Kidney epithelial cell (primary cell): Measurements from ENCODE around the gene ZBTB16. TPM values are rescaled to one million over a fixed set of nuclear protein-coding genes. Genes with fewer than 3 reads are reported as not detected.

ENCODE experiments used
- DNase-seq: peaks from one replicate; pipeline ENCODE4 v3.0.0-alpha.2; 2010; ENCODE audit warnings: low read depth
- H3K27me3 ChIP-seq: 2 replicates; pipeline ENCODE4 v1.6.0; 2011; ENCODE audit warnings: low read length; ENCODE audit not compliant: control insufficient read depth, insufficient read depth
- H3K36me3 ChIP-seq: 2 replicates; pipeline ENCODE4 v1.5.1; 2011; ENCODE audit warnings: low read length; ENCODE audit not compliant: control insufficient read depth, insufficient read depth
- H3K4me3 ChIP-seq: 2 replicates; pipeline ENCODE4 v1.5.1; 2011; ENCODE audit warnings: low read depth, mild to moderate bottlenecking, control low read depth, low read length
- CTCF ChIP-seq: IDR thresholded peaks from 2 replicates; pipeline ENCODE4 v1.5.1; 2011; ENCODE audit warnings: mild to moderate bottlenecking, moderate library complexity, low read length, control low read depth, inconsistent platforms; ENCODE audit not compliant: insufficient read depth, poor library complexity, severe bottlenecking
- total RNA-seq: library from RNA; depleted of rRNA; stranded (reverse); fragments of >200 nt; gene quantifications from 2 replicates; pipeline ENCODE4 v1.2.3, GENCODE V29; 2015

Gene ZBTB16
- total RNA-seq, 1 donor from 2014 or later: 0.08 TPM

GRCh38 chr11:114080769-114081168 is 21.3 kb downstream of the ZBTB16 start:
- H3K36me3 ChIP-seq: no peaks in the 10 kb centered on the region
- TF ChIP-seq CTCF: no peak
- no peak for DNase-seq
- H3K27me3 ChIP-seq: peaks cover 10% of the 10 kb centered on the region
- H3K4me3 ChIP-seq: no peak overlapping the region

DNA sequence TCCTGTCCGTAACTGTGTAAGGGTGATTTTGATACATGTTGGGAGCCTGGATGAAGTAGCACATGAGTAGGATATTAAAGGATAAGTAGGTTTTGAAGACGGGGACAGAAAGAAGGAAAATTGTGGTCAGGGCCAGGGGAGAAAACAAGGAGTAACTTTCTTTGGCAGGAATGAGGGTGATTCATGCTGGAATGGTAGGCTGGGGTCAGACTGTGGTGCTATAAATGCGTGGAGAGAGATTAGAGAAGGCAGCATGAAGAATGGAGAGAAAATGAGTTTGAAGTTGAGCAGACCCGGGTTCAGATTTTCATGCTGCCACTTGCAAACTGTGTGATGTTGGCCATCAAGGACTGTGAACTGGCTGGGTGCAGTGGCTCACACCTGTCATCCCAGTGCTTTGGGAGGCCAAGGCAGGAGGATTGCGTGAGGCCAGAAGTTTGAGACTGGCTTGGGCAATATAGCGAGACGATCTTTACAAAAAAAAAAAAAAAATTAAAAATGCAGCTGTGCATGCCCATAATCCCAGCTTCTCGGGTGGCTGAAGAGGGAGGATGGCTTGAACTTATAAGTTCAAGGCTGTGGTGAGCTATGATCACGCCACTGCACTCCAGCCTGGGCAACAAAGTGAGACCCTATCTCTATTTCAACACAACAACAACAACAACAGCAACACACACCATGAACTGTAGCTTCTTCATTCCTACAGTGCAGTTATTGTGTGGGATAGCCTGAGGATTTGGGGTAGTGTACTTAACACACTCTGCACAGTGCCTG is 22.3 kb downstream of the ZBTB16 start:
- Histone ChIP-seq H3K4me3 (no peak overlapping the region), H3K36me3 (no peaks in the 10 kb centered on the region), H3K27me3 (peaks cover 15% of the 10 kb centered on the region)
- no peak for DNase-seq
- TF ChIP-seq CTCF: no peak

- H3K27me3 ChIP-seq: peaks cover 13% of the 10 kb centered on the region
- H3K36me3 ChIP-seq: no peaks in the 10 kb centered on the region
- no peak for DNase-seq
- no peak for TF ChIP-seq CTCF
- no peak overlapping the region for H3K4me3 ChIP-seq
Measured at GRCh38 chr11:114082415-114082748, 22.9 kb downstream of the ZBTB16 start.

GRCh38 chr11:114082767-114083181 is 23.3 kb downstream of the ZBTB16 start:
- Histone ChIP-seq H3K4me3 (no peak overlapping the region), H3K27me3 (peaks cover 16% of the 10 kb centered on the region), H3K36me3 (no peaks in the 10 kb centered on the region)
- no peak for TF ChIP-seq CTCF
- no peak for DNase-seq

- no peak for DNase-seq
- H3K4me3 ChIP-seq: no peak overlapping the region
- no peaks in the 10 kb centered on the region for H3K36me3 ChIP-seq
- no peak for TF ChIP-seq CTCF
- H3K27me3 ChIP-seq: peaks cover 16% of the 10 kb centered on the region
Measured at GRCh38 chr11:114083391-114084252, 24.1 kb downstream of the ZBTB16 start.
